GM18519 (cell line): ENCODE data around the gene ADCK2.
A peak's percentile ranks its signal among the peaks of the same experiment; 100 is the strongest.
"Not testable (repeated sequence)": the region's sequence is repeated elsewhere in the genome, so short reads cannot be mapped to it uniquely, and the experiment has no call there.

ENCODE experiments used
- ATAC-seq: cut with Tn5 transposase; IDR thresholded peaks from one replicate; pipeline ENCODE4 v1.9.1; 2021; ENCODE audit warnings: mild to moderate bottlenecking, moderate library complexity; ENCODE audit not compliant: unreplicated experiment, low FRiP score

ADCK2 gene

DNA sequence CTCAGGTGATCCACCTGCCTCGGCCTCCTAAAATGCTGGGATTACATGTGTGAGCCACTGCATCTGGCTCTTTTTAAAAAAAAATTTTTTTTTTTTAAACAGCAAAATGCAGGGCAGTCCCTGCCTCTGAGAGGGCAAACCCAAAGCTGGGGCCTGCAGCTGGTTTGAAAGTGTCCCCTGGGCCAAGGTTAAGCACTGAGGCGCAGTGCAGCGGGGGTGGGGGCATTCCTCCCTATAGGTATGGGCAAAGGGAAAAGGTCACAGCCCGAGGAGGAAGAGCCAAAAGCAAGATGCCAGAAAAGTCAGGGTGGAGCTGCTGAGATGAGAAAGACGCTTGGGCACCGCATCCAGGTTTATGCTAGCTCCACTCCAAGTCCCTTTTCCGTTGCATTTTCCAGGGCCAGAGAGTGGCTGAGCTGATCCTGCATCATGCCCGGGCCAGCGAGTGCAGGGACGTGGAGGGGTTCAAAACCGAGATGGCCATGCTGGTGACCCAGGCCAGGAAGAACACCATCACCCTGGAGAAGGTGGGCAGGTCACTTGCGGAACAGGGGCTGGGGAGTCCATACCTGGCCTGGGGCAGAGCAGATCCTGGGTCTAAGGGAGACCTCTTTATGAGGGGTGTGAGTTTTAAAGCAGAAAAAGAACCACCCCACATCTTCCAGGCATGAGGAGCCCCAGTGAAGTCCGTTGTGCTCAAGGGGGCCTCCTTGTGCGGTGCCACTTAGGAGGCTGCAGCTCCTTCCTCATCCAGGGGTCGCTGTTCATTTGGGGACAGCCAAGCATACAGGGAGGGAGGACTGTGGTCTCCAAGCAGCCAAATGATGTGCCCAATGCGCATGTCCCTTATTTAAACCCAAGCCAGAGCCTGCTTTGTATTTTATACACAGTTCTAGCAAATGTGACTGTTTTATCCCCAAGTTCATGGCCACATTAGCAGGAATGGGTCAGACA is 16.7 kb downstream of the ADCK2 start:
- ATAC-seq, result no peak

DNA sequence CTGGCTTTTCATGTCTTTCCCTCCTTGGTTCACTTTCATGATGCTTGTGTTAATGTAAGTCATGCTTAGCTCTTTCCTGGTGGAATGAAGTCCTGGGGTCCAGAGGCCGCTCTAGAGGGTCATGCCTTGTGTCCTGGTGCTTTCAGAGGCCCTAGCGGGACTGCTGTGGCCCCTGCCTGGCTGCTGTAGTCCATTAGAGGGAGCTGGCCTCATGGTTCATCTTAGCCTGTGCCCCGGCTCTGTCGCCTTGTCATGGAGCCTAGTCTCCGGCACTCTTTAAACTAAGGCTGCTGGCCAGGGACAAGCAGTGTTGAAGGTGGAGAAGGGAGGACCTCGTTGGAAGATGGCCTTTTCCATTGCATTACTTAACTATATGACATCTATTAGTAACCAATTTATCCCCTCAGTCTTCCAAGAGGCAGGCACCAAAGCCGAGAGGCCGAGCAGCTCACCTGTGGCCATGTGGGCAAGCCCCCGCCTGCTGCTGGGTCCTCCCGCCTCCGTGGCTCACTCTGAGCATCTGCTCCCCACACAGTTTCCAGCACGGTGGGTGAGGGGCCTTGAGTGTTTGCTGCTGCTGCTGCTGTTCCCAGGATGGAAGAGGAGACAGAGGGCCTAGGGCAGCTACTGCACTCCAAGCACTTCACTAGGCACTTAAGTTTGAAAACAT is 18.8 kb downstream of the ADCK2 start:
- ATAC-seq, result no peak

DNA sequence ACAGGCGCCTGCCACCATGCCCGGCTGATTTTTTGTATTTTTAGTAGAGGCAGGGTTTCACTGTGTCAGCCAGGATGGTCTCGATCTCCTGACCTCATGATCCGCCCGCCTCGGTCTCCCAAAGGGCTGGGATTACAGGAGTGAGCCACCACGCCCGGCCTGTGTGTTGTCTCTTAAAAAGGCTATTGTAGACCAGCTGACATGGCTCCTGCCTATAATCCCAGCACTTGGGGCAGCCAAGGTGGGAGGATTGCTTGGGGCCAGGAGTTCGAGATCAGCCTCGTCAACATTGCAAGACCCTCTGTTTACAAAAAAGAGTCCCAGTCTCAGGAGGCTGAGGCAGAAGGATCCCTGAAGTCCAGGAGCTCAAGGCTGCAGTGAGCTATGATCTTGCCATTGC is 21.1 kb downstream of the ADCK2 start:
- ATAC-seq, result not testable (repeated sequence)

DNA sequence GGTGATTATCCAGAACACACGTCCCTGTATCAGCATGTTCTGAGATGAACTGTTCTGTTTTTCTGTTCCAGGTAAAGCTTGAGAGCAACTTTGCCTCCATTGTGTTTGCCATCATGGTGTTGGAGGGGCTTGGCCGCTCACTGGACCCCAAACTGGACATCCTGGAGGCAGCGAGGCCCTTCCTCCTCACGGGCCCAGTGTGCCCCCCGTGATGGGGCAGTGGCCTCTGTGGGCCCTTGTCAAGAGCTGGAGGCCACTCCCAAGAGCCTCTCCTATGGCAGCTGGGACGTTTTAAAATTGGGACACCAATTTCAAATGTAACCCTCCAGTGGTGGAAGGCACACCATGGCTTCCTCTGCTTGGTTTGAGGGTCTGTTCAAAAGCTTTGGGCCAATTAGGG is 21.8 kb downstream of the ADCK2 start:
- no peak for ATAC-seq

DNA sequence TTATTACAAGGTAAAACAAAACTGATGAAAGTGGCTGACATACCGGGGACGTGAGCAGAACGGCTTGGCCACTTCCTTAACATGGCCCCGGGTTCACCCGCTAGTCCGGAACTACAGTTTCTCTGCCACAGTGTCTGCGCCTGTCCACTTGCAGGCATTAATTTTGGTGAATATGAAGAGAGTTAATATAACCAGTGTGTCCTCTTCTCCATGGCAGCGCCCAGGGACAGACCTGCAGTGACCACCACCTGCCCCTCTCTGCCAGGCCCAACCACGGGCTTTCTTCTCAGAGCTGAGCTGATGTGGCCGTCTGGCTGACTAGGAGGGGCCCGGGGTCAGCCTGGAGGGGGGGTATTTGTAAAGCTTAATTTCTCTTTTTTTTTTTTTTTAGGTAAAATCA is 22.6 kb downstream of the ADCK2 start:
- ATAC-seq, result no peak

DNA sequence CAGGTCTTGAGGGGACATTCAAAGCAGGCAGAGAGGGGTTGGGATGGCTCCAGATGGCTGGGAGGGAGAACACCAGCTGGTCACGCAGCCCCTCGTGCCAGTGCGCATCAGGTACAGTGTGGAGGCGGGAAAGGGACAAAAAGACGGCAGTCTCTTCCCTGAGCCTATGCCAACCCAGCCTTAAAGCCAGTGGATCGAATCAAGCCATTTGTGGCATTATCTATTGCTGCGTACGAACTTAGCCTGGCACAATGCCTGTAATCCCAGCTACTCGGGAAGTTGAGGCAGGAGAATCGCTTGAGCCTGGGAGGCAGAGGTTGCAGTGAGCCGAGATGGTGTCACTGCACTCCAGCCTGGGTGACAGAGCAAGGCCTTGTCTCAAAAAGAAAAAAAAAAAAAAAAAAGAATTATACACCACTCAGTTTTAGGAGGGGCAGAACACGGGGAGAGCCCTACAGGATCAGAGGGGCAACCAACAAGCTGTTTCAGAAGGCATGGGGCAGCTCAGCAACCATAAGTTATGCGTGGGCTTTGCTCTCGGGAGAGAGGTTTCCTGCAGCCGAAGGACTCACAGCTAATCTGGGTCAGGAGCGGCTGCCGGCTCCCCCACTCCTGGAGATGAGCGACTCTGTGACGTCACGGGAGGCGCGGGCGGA is 23.4 kb downstream of the ADCK2 start:
- ATAC-seq, result peak; percentile 89

DNA sequence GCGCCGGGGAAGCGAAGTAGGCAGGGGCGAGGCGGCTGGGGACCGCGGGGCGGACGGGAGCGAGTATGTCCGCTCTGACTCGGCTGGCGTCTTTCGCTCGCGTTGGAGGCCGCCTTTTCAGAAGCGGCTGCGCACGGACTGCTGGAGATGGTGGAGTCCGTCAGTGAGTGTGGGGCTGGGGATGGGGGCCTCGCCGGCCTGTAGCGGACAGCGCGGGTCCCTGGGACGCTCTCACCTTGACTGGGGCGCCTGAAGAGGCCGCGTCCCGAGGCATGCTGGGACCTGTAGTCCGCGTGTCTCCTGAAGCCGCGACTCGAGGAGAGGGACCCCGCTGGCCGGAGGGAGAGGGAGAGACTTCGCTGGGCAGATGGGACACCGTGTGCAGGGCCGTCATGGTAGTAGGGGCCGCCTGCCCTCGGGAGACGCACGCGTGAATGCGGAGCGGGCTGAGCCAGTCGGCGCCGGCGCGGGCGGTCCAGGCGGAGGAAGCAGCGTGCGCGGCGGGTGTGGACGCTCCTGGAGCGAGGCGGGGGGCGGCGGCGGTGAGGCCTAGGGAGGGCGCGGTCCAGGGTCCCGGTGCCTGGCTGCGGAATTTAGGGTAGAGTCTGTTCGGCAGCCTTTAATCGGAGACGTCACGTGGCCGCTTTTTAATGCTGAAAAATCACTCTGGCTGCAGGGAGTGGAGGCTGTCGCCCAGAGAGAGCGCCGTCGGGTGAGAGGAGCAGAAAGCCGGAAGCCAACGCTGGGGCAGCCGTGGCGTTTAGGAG is 24.1 kb downstream of the ADCK2 start, which contains the start of gene NDUFB2:
Gene NDUFB2 (plus strand): TSS at position 29 of the 767 bp plus-strand sequence. CDS start 37 bp downstream, at position 66.
- ATAC-seq, result peak; percentile 59

DNA sequence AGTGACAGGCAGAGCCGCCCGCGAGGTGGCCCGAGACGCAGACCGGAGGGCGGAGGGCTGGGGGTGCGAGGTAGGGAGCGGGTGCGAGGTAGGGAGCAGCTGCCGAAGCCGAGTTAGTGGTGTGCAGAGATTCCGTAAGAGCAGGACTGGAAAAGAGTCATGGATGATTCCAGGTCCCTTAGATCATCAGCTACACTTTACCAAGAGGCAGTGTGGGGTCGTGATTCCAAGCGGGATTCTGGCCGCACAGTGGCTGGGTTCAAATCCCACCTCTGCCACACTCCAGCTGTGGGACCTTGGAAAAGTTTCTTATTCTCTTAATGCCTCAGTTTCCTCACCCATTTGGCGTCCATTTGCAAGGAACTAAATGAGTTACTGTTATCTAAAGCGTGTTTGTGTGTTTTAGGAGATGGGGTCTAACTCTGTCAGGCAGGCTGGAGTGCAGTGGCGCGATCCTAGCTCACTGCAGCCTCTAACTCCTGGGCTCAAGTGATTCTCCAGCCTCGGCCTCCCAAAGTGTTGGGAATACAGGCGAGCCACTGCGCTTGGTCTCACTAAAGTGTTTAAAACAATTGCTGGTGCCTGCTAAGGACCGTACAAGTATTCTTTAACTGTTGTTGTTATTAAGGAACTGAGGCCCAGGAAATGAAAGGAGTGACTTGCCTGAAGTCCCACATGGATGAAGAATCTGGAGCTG is 24.9 kb downstream of the ADCK2 start:
- ATAC-seq, result no peak

DNA sequence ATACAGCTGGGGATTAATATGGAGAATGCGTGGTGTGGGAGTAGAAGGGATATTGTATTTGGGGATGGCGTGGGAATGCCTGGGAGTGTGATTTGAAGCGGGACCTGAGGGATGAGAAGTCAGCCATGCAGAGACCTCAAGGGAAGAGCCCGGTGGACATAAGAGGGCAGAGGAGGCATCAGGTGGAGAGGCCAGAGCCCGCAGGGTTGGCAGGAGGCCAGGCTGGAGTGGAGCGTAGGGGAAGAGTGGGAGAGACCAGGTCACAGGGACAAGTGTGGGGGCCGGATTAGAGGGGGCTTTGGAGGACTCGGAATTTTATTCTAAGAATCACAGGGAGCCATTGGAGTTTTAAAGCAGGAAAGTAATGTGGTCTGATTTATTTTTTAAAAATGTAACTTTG is 25.7 kb downstream of the ADCK2 start:
- no peak for ATAC-seq

DNA sequence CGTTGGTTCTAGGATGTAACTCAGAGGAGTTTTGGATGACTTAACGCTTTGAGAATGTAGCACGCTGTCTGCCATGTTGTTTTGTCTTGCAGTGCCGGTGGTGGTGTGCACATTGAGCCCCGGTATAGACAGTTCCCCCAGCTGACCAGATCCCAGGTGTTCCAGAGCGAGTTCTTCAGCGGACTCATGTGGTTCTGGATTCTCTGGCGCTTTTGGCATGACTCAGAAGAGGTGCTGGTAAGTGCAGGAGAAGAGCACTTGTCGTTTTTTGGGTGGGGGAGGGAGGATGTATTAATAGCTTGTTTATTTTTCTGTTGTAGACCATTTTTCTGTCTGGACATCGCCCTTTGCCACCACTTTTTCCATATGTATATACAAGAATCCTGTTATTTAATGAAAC is 30.0 kb downstream of the ADCK2 start:
- ATAC-seq, result no peak

DNA sequence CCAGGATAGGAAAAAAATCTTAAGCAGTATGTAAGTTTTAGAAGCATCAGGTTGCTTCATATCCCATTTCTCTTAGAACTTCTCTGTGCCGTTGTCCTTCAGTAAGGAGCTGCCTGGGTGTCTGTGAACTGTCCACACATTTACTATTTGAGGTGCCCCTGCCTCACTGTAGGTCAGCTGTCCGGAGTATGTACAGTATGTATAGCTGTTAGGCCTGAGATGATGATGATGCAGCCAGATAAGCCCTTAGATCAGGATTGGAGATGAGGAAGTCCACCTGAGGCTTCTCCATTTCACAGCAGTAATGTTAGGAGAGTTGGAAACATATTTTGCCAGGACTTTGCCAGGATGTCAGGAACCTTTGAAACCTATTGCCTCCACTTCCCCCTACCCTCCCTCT is 31.5 kb downstream of the ADCK2 start:
- ATAC-seq, result no peak

DNA sequence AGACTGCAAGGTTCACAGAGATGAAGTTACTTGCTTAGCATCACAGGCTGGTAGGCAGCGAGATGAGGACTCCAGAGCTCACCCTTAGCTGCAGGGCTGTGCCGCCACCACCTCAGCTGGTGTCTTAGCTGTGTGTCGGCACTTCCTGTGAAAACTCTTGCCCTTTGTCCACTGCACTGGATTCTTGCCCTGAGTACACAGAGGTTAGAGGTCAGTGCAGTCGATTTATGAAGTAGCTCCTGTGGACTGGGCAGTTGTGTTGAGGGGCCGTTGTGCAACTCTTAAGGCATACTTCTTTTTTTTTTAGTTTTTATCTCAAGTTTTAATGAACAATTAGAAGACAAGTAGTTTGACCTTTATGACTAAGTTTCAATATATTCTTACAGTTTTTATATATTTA is 34.4 kb downstream of the ADCK2 start:
- no peak for ATAC-seq

DNA sequence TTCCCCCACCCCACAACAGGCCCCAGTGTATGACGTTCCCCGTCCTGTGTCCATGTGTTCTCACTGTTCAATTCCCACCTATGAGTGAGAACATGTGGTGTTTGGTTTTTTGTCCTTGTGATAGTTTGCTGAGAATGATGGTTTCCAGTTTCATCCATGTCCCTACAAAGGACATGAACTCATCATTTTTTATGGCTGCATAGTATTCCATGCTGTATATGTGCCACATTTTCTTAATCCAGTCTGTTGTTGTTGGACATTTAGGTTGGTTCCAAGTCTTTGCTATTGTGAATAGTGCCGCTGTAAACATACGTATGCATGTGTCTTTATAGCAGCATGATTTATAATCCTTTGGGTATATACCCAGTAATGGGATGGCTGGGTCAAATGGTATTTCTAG is 36.0 kb downstream of the ADCK2 start:
- ATAC-seq, result not testable (repeated sequence)

DNA sequence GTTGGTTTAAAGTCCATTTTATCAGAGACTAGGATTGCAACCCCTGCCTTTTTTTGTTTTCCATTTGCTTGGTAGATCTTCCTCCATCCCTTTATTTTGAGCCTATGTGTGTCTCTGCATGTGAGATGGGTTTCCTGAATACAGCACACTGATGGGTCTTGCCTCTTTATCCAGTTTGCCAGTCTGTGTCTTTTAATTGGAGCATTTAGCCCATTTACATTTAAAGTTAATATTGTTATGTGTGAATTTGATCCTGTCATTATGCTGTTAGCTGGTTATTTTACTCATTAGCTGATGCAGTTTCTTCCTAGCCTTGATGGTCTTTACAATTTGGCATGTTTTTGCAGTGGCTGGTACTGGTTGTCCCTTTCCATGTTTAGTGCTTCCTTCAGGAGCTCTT is 39.6 kb downstream of the ADCK2 start:
- ATAC-seq, result not testable (repeated sequence)

DNA sequence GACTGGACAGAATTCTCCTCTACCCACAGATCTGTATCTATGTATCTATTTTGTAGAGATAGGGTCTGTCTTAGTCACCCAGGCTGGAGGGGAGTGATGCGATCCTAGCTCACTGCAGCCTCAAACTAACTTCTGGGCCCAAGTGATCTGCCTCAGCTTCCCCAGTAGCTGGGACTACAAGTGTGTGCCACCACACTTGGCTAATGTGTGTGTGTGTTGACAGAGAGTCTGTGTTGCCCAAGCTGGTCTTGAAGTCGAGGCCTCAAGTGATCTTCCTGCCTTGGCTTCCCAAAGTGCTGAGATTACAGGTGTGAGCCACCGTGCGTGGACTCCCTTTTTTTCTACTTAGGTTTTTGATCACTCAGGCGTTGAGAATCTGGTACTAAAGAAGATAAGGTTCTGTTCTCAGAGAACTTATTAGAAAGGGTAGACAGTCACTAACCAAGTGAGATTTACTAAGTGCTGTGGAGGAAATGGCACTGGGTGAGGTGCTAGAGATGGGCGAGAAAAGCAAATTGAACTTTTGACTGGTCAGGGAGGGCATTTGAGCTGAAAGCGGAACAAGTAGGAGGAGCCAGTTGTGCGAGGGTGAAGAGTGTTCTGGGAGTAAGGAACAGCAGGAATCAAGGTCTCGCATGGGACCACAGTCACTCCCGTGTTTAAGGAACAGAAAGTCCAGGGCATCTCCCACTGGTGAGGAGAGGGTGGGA is 41.7 kb downstream of the ADCK2 start:
- ATAC-seq, result no peak

DNA sequence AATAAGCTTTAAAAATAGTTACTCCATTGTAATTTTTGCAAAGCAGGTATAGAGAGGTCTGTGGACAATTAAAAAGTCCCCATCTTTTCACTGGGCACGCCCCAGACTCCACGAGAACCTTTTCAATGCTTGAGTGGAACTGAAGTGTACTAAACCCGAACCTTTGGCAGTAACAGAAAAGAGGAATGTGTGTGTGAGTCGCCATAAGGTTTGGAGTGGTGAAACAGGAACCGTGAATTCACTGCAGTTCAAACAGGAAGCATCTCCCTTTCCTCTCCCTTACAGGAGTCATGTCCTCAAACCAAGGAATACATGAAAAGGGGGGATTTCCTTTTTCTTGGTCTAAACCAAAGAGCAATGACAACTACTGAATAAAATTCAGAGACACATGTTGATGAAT is 47.0 kb downstream of the ADCK2 start:
- ATAC-seq, result no peak

DNA sequence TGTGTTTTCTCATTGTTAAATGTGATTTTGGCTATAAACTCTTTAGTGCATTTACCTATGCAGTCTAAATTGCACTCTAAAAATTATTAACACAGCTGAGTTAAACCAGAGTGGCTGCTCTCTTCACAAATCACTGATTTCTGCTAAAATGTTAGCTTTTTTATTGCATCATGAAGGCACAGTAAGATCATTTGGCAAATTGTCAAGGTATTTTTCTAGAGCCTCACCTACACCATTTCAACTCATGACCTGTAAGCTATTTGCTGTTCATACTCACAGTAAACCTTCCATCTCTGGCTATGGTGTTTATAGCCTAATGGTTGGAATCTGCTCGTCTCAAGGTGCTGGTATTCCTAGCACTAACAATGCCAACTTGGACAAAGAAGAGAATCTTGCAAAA is 49.5 kb downstream of the ADCK2 start:
- ATAC-seq, result no peak

DNA sequence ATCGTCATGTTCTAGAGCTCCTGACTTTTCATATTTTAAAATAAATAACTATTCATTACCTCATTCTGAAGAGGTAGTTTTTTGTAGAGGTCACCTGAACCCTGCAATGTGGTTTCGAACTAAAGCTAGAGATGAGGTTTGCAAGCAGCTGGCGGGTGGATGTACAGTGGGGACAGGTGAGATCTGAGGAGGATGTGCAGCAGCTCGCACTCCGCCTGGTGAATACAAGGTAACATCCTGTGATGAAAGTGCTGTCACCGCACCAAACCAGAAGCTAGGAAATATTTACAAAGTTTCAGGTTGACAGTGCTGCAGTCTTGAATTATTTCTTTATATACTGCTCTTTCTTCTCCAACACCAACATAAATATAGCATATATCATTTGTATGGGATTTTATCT is 50.3 kb downstream of the ADCK2 start:
- ATAC-seq, result no peak

DNA sequence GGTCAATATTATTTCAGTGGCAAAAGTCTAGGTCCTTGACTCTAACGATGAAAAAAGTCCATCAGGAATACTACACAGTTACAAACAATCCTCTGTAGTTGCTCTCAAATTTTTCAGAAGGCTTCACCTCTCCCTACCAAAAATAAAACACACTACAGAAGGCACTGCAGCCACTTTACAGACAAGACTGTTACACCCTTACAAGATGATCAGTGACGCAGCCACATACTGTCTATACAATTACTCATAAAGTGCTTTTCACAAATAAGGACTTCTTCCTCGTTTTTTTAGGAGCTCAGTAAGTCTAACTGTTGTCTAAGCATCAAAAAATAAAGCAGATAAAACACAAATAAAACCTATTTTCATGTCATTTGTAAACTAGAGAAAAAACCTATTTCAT is 50.8 kb downstream of the ADCK2 start:
- ATAC-seq, result no peak
